AG04450 (cell line): ENCODE results near the gene TMEM271. TPM values are rescaled to one million over a fixed set of nuclear protein-coding genes. Genes with fewer than 3 reads are reported as not detected.

Experiments
- CTCF ChIA-PET: fragments of 300-600, 350-600 bp; formaldehyde crosslinking; extraction: SDS; loops from one replicate; lab custom pipeline; 2022; ENCODE audit warnings: antibody characterized with exemption, inconsistent platforms; lab: Charles Lee
- POLR2A ChIA-PET: fragments of 350-600 bp; formaldehyde crosslinking; extraction: SDS; loops from one replicate; lab custom pipeline; 2021; ENCODE audit warnings: antibody characterized with exemption, inconsistent platforms; lab: Yijun Ruan, JAX
- DNase-seq: peaks from one replicate; pipeline ENCODE4 v3.0.0-alpha.2; 2011; ENCODE audit warnings: low read depth, low spot score
- H3K27ac ChIP-seq: one replicate; pipeline ENCODE4 v1.5.1; 2012; ENCODE audit warnings: low read depth, low read length, control low read depth
- H3K27me3 ChIP-seq: one replicate; pipeline ENCODE4 v1.6.0; 2012; ENCODE audit warnings: low read length; ENCODE audit not compliant: control insufficient read depth, insufficient read depth
- H3K4me3 ChIP-seq: 2 replicates; pipeline ENCODE4 v1.5.1; 2011; ENCODE audit warnings: mild to moderate bottlenecking, low read depth, low read length, control low read depth
- H3K9me3 ChIP-seq: 2 replicates; pipeline ENCODE4 v1.5.1; 2012; ENCODE audit warnings: low read length; ENCODE audit not compliant: control insufficient read depth, insufficient read depth
- polyA plus RNA-seq: library from polyadenylated mRNA; depleted of rRNA; stranded (reverse); fragments of >200 nt; gene quantifications from 2 replicates; pipeline ENCODE4 v1.2.3, GENCODE V29; 2011
- TF ChIP-seq, protein P1 (sequence below): IDR thresholded peaks from 2 replicates; pipeline ENCODE4 v1.5.1; 2011; ENCODE audit warnings: low read depth, low read length, control low read depth, inconsistent platforms

TMEM271 gene
- polyA plus RNA-seq, 1 experiment = not detected

DNA sequence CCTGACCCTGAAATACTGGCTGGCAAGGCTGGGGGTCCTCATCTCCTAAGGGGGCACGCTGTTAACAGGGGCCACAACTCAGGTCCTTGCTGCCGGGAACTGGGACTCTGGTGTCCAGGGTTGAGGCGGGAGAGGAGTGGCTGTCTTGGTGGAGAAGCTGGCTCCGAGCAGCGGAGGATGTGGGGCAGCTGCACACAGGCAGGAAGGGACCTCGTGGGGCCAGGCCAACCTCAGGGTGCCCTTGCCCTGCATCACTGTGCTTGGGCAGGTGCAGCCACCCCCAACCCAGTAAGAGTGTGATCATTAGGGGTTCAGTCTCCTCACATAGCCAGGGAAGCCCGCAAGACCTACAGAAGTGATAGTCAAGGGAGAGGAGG, 36.6 kb upstream of the TMEM271 start:
- Histone ChIP-seq H3K9me3 (peaks cover 19% of the 10 kb centered on the region), H3K27me3 (no peaks in the 10 kb centered on the region), H3K27ac (no peak overlapping the region), H3K4me3 (no peak overlapping the region)
- CTCF ChIA-PET = no interaction called here
- TF ChIP-seq, protein P1, sequence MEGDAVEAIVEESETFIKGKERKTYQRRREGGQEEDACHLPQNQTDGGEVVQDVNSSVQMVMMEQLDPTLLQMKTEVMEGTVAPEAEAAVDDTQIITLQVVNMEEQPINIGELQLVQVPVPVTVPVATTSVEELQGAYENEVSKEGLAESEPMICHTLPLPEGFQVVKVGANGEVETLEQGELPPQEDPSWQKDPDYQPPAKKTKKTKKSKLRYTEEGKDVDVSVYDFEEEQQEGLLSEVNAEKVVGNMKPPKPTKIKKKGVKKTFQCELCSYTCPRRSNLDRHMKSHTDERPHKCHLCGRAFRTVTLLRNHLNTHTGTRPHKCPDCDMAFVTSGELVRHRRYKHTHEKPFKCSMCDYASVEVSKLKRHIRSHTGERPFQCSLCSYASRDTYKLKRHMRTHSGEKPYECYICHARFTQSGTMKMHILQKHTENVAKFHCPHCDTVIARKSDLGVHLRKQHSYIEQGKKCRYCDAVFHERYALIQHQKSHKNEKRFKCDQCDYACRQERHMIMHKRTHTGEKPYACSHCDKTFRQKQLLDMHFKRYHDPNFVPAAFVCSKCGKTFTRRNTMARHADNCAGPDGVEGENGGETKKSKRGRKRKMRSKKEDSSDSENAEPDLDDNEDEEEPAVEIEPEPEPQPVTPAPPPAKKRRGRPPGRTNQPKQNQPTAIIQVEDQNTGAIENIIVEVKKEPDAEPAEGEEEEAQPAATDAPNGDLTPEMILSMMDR = no peak
- POLR2A ChIA-PET = no interaction called here
- DNase-seq = no peak

DNA sequence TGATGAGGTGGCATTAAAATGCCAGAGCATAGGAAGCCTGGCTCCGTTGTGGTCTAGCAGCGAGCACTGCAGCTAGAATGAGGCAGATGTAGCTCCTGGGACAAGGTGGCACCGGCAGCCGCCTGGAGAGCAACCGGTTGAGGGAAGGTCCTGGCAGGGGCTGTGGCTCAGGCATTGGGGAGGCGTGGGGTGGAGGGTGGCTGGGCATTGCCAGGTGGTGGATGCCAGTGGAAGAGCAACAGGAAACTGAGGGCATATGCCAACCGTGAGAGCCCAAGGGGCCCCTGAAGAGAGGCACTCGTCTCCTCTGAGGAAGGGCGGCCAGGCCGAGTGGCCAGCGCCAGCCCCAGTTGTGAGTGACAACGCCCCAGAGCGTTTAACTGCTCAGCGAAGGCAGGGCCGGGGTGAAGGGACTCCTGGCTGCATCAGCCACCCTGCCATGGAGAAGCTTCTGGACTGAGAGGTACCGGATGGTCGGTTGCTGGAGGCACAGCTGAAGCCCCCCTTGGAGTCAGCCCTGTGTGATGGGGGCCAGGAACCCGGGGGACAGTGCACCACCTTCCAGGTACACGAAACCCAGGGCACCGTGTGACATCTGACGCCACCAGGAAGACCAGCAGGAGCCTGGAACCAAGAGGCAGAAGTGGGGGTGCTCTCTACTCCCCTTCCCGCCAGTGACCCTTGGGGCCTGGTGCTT, 36.1 kb upstream of the TMEM271 start:
- no peak overlapping the region for H3K27ac ChIP-seq
- POLR2A ChIA-PET = no interaction called here
- DNase-seq = no peak
- no peak overlapping the region for H3K4me3 ChIP-seq
- H3K27me3 ChIP-seq = no peaks in the 10 kb centered on the region
- CTCF ChIA-PET = no interaction called here
- TF ChIP-seq, protein P1 = no peak
- peaks cover 13% of the 10 kb centered on the region for H3K9me3 ChIP-seq

DNA sequence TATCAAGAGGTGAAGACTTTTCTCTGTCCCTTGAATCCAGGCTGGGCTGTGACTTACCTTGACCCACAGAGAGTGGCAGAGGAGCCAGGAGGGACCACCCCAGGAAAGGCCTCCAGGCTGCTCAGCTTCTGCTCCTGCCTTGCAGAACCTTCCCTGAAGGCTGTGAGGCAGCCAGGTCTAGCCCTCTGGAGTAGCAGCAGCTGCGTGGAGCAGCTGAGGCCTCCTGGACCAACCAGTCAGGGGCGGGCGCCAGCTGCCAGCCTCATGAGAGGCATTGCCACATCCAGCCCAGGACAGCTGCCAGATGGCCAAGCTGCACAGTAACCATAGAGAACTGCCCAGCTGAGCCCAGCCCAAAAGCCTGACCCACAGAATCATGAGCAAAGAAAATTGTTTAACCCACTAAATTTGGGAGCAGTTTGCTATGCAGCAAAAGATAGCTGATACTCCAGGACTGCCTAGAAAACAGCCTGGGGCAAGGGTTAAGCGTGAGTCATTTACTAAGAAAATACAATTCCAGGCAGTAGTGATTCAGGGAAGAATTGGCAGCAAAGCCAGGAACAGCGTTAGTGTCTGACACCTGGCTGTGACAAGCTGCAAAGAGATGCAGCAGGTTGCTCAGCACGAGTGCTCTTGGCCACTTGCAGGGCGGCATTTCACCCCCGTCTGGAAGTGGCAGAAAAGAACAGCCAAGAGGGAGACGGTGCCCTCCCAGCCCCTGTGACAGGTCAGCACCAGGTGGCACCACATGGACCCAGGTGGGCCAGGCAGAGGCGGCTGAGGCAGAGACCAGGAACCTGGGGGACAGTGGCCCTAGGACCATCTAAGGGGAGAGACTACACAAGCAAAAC, 34.5 kb upstream of the TMEM271 start:
- no peaks in the 10 kb centered on the region for H3K27me3 ChIP-seq
- CTCF ChIA-PET = no interaction called here
- H3K9me3 ChIP-seq = peaks cover 8% of the 10 kb centered on the region; the same call in 1 of the 2 replicates
- TF ChIP-seq, protein P1 = no peak
- H3K27ac ChIP-seq = no peak overlapping the region
- no peak overlapping the region for H3K4me3 ChIP-seq
- DNase-seq = peak; percentile 10
- POLR2A ChIA-PET = no interaction called here

DNA sequence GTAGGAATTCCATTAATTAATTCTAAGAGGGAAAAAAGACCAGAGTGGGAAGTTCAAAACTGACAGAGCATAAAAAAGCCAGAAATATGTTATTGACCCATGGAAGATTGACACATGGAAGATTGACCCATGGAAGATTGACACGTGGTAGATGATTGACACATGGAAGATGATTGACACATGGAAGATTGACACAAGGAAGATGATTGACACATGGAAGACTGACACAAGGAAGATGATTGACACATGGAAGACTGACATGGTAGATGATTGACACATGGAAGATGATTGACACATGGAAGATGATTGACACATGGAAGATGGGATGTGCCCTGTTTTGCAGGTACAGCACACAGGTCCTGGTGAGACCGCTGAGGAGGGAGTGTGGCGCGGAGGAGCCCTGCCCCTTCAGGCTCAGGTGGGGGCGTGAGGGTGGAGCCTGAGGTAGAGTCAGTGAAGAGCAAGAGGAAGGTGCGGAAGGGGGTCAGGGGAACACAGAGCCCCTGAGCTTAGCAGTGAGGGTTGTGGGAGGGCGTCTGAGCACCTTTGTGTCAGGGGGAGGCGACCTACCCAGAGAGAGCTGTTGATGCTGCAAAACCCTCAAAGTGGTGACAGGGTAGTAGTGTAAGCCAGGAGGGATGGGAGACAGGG, 33.4 kb upstream of the TMEM271 start:
- CTCF ChIA-PET = no interaction called here
- no peak for DNase-seq
- H3K9me3 ChIP-seq = peaks cover 8% of the 10 kb centered on the region; the same call in 1 of the 2 replicates
- POLR2A ChIA-PET = no interaction called here
- no peak overlapping the region for H3K27ac ChIP-seq
- no peak overlapping the region for H3K4me3 ChIP-seq
- TF ChIP-seq, protein P1 = no peak
- H3K27me3 ChIP-seq = no peaks in the 10 kb centered on the region
